DMS79 (cell line): ENCODE results near the gene NUP93.
A peak's percentile ranks its signal among the peaks of the same experiment; 100 is the strongest.

Experiments used
- DNase-seq: peaks from one replicate; lab custom pipeline; 2025; lab: John Stamatoyannopoulos, UW

The NUP93 gene

DNA sequence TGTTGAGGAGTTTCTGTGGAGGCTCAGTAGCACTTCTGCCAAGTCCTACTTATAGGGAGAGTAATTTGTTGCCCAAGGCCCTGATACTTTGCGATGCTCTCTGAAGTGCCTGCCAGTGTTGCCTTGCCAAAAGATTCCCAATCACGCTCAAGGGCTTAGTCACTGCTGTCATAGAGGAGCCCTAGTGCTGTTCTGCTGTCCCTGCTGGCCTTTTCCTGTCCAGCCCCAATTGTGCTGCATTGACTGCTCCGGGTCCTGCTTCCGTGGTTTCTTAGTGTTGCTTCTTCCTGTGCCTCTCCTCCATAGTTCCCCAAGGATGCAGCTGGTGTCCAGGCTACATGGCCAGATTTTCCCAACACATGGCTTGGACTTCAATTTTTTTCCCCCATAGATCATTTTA, 13.9 kb downstream of the NUP93 start:
- DNase-seq: no peak

DNA sequence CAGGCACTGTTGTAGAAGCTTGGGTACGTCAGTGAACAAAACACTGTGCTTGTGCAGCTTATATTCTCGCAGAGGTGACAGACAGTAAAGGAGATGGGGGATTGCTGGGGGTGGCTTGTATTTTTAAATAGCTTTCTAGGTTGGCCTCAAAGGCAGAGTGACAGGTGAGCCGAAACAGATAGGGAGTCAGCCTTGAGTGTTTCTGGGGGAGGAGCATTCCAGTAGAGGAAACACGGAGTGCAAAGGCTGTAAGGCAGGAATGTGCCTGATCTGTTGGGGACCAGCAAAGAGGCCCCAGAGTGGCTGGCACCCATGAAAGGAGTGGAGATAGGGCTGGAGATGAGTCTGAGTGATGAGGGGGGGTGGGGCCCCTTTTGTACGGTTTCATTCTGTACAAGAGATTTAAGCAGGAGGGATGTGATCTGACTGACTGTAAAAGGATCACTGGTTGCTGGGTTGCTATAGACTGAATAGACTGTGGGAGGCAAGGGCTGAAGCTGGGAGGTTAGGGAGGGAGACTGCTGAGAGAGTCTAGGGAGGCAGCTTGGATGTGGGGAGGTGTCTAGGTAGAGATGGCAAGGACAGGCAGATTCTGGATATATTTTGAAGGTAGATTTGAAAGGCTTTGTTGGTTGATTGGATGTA, 15.2 kb downstream of the NUP93 start:
- DNase-seq: no peak

DNA sequence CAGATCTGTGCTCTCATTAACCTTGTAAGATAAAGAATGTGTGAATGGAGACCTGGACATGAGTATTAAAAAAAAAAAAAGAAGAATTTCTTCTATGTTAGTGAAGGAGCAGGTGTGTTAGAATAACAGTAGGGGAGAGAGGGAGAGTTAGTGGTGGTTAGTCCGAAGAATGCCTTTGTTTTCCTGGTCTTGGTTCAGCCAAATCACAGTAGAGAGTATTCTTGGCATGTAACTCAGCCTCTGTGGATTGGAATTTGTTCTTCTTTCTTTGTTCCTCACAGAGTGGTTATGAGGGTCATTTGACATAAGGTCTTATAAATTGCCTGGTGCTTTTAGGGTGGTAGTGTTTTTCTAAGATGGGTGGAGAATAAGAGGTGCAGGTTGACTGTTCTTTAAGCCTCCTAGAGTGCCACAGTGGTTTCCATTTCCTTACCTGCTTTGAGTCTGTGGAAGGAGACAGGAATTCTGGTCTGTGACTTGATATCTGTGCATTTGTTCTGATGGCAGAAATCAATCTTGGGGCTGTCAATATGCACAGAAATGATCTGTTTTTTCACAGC, 17.6 kb downstream of the NUP93 start:
- DNase-seq: no peak

DNA sequence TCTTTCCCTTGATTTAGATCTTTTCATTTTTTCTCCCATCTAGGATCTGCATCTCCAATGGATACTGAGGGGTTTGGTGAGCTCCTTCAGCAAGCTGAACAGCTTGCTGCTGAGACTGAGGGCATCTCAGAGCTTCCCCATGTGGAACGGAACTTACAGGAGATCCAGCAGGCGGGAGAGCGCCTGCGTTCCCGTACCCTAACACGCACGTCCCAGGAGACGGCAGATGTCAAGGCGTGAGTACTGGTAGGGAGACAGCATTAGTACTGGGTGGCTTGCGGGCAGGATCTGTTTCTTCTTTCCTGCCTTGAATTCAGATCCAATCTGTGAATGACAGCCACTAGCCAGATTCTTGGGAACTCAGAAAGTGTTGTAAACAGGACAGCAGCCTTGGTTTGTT, 18.3 kb downstream of the NUP93 start:
- DNase-seq: no peak

DNA sequence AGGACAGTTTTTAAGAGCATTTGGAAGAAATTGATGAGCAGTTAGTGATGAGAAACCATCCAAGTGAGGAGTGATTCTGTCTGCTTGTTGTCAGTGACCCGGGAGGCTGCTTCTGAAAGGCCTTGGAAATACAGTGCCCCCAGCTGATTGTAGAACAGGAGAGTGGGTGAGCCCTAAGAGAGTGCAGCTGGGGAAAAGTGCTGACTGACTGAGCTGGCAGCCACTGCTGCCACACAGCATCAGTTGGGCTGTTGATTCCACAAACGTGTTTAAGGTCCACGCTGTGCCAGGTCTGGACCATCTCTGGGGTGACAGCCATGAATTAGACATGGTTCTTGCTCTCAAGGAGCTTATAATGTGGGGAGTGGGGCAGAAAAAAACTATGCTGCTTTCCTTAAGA, 18.9 kb downstream of the NUP93 start:
- DNase-seq: no peak

DNA sequence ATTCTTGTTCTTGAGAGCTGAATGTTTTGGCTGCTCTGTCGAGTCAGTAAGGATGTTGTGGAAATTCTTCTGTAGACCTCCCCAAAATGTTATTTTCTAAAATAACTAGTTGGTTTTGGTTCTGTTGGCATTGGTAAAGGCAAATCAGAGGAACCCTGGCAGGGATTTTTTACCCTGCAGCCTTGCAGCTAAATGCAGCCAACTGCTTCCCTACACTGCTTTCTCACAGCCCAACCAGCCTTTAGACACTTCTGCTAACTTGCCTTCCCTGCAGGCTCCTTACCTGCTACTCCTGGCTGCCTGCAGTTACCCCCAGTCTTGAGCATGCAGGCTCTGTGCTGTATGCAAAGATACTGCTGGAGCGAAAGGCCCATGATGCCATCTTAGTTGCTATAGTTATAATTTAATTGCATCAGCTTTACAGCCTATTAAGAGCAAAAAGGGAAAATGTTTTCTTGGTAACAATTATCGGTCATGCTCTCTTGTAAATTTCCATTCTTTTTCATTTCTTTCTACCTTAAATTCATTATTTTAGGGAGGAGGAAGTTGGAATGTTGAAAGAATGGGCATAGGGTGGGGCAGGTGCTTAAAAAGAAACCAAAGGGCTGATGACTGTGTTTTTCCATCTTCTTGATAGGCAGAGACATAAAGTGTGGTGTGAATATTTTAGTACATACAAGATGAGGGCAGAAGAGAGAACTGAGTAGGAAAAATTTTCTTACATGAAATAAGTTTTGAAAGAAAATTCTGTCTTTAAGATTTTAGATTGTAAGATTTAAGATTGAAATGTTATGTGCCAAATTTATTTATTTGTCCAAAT, 20.0 kb downstream of the NUP93 start:
- DNase-seq: no peak

DNA sequence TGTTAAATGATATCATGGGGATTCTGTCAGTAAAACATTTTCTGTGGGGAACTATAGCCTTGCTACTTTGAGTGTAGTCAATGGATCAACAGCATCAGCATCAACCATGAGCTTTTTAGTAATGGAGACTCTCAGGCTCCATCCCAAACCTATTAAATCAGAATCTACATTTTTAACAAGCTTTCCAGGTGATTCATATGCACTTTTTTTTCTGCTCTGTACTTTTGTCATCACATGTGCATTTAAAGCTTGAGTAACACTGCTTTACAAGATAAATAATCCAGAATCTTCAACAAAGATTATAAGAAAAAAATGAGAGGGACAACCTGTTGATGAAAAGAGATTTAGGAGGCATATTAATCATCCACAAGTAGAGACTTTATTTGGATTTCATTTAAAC, 23.5 kb downstream of the NUP93 start:
- no peak for DNase-seq

DNA sequence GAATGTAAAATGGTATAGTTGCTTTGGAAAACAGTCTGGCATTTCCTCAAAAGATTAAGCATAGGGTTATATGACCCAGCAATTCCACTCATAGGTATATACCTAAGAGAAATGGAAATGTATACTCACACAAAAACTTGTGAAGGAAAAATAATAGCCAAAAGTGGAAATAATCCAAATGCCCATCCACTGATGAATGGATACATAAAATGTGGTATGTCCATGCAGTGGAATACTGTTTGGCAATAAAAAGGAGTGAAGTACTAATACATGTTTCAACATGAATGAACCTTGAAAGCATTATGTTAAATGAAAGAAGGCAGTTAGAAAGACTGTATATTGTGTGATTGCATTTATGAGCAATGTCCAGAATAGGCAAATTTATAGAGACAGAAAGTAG, 25.1 kb downstream of the NUP93 start:
- no peak for DNase-seq

DNA sequence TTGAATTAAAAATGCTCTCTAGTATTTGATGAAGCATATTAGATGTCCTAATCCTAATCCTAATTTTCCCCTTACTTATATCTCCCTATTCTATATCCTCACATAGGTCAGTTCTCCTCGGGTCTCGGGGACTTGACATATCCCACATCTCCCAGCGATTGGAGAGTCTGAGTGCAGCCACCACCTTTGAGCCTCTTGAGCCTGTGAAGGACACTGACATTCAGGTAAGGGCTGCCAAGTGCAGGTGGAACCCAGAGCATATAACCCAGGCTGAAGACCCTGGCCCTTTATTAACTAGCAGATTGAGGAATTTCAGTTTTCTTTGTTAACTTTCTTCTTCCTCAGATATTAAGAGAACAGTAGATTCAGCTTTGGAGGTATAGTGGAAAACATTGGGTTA, 28.5 kb downstream of the NUP93 start:
- no peak for DNase-seq

DNA sequence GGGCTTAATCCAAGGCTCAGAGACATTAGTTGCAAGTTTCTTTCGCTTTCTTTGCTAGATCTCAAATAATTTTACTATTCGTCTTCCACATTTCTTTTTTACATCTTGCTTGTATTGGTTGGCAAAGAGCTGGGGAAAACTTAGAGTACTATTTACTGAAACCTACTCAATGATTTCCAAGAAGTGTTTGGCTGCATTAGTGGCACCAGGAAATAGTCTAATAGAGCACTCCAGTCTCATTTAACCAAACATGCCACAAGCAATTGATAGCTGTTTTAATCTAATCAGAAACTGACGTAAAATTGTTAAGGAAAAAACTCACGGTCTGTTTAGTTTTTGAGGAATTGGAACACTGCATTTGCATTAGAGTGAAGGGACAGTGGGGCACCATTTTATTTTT, 29.0 kb downstream of the NUP93 start:
- peak; percentile 77 for DNase-seq

DNA sequence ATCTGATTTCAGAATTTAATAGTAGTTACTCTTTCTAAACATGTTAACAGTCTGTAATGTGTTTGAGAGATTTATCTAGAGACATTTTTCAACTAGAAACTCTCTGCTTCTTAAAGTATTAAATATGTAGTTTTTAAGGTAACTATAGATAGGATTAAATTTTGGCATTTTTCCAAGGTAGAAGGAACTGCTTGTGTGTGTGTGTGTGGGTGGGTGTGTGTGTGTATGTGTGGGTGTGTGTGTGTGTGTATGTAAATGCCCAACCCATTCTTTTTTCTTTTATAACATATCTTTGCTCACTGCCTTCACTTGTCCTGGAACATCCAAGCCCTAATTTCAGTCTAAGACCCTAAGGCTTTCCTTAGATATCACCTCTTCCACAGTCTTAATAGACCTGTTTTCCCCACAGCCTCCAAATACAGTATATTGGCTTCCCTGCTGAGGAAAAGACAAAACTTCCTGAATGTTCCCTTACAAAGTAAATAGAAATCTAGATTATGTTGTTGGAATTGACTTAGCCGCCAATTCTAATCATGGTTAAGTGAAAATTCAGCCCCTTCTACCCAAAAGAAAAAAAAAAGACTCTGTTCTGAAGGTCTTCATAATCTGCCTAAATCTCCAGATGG, 33.5 kb downstream of the NUP93 start:
- no peak for DNase-seq

DNA sequence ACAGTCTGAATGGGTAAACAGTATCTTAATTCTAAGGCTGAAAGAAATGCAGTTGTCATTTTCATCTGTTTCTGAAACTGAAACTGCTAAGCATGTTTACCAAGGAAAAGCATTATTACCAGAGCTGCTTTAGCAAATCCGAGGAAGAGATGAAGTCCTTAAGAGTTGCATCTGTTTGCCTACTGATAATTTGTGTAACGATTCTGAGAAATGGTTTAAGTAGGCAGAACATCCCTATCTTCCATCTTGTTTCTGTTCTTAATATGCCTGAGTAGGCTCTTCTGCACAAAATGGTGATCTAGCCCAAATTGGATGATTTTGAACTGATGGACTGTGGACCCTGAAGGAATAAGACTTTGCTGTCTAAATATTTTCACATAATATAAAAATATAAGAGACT, 34.9 kb downstream of the NUP93 start:
- DNase-seq: no peak

DNA sequence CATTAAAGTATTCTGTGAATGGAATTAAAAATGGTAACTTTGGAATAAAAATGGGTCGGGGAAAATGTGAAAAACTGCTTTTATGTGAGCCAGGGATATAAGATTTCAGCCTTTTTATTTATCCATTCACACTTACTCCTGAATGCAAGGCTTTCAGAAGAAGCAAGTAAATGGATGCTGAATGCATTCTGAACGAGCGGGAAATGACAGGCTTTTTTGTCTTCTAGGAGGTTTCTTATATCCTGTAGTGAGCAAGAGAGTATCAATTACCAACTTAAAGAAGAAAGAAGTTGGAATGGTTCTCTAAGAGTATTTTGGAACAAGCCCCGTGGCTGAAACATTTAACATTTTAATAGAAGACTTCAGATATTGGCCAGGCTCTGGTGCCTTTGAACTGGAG, 36.0 kb downstream of the NUP93 start:
- peak; percentile 27 for DNase-seq

DNA sequence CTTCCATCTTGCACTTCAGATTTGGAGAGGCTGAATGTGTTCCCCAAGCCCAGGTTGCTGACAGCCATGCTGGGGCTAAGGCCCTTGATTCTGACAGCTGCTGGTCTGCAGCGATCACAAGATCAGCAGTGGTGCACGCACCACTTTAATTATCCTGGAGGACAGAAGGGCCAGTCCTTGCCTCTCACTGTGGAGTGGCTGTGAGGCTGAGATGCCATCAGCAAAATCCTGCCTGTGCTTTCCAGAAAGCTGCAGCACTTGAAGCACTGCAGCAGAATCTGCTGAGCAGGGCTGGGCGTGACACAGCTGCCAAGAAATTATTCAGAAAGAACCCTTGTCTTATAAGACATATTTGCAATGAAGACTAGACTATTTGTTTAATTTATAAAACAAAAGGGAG, 37.1 kb downstream of the NUP93 start:
- peak; percentile 65 for DNase-seq

DNA sequence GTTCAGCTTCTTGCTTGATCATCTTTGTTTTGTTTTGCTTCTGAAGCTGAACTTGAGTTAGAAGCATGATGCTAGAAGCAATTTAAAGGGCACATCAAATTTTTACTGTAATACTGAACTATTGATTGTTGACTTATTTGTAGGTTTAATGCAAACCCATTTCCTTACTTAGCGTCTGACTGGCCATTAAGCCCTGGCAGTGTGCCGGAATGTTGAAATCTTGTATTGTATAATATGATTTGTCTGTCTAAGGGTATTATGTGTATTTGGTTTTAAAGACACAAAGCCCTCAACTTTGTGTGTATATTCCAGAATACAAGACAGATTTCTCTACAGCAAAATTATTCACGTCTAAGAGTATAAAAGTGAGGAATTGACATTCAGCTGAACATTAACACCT, 39.7 kb downstream of the NUP93 start:
- DNase-seq: no peak

DNA sequence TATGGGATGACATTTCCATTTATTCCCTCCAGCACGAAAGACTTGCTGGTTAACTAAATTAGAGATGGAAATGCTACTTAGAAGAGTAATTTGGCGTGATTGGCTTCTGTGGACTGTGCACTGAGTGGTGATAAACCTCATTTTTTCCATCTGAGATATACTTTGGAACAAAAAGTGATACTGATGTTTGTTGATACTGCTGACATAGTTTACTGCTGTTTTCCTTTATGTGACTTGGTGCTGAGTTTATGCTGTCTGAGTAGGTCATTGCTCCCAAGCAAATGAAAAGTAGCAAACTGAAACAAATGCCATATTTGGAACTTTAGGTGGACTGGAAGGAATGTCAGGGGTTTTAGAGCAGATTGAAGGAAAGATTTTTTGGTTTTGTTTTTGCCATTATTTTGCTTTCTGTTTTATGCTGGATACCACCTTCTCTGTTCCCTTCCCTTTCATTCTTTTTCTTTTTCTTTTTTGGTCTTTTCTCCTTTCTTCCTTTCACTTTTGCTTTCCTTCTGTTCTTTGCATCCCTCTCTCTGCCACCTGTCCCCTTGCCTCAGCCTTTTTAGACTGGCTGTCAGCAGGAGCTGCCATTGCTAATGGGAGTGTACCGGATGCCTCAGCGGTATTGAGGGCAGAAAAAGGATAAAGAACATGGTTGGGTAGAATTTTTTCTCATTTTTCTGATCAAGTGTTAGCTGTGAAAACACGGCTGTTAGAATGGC, 41.8 kb downstream of the NUP93 start:
- no peak for DNase-seq

DNA sequence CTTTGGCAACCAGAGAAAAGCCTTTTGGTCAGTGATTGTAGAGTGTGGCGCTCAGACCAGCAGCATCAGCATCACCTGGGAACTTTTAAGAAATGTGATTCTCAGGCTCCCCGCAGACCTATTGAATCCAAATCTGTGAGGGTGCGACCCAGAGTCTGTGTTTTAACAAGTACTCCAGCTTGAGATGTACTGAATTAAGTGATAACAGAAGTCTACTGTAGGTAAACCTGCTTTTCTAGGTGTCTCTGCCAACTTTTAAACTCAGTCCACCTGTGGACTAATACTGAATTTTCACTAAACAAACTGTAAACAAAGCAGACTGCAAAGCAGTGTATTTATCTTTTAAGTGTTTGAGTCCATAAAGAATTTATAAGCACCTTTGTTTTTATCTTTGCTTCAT, 43.6 kb downstream of the NUP93 start:
- DNase-seq: no peak

DNA sequence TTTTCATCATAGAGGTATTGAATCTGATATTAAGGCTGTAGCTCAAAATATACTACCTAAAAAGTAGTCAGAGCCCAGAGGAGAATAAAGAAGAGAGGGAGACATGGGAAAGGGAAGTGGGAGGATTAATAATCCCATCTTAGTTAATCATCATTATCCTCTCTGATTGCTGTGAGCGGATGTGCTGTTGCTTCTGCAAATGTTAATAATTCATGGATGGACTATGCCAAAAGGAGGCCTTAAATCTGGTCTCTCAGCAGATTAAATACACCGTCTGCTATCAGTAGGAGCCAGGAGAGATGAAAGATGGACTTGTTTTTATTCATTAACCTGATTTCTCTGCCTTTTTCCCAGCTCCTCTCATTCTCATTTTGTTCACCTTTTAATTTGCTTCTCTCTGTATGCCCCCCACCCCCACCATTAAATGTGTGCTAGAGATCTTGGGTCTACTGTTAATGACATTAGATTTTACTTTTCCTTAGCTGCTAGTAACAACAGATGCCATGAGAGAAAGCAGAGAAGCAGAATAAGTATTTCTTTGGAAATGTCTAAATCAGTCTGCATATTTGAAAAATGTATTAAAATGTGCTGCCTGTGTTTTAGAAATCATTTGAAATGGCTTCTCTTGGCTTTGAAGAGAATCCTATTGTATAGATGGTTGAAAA, 44.2 kb downstream of the NUP93 start:
- DNase-seq: no peak

DNA sequence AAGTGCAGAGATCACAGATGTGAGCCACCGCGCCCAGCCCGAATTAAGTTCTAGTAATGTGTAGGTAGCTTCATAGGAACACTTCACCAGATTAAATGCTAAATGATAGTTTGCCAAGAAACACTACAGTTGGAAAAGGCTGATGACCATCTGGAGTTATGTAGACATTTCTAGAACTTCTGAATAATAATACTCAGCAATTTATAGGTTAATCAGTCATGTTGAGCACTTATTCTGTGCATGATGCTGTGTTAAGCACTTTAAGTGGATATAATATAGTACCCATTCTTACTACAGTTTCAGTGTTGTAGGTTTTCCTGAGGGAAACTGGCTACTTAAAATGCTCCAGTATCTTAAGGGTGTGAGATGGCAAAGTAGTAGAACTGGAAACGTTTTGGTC, 45.2 kb downstream of the NUP93 start:
- DNase-seq: no peak

DNA sequence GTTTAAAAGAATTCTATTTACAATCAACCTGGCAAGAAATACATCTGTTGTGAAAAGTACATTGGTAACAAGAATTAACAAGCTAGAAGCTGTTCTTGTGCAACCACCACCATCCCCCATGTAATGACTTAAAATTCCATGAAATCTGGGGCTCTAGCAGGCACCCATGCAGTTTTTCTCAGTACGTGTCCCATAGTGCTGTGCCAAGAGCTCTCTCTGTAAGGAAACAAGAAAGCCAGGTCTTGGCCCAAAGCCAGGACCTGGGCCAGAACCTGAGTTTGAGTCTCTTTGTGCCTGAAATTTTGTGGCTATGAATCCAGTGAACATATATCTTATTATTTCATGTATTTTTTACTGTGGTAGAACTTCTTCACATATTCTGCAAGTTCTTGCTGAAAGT, 46.6 kb downstream of the NUP93 start:
- no peak for DNase-seq

DNA sequence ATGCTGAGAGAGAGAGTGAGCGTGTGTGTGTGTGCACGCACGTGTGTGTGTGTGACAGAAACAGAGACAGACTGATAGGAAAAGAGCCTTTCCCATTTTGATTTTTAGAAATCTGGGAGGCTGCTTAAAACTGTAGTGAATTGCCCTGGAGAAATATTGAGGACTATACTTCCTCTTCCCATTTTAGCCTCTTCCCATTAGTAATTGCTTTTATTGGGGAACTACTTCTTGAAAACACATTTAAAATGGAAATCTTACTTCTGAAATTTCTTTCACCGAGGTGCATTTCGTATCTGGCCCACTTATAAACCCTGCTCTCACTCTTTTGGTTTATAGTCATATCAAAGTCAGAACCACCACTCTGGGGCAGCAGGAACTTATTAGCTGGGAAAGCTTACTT, 47.1 kb downstream of the NUP93 start:
- no peak for DNase-seq

DNA sequence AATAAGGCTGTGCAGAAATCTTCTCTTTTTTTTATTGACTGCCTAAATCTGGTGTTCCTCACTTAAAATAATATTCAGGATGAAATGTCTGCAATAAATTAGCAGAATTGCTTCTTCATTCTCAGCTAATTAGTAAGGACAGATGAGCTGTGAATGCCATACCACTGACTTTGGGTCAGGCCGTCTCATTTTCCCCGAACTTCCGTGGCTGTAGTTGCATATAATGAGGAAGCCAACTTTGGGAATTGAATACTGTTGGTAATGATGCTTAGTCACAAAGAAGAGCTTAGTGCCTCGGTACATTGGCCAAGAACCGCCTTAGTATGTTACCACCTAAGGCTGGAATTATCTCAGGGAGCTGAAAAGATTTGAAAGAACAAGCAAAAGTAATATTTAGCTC, 47.6 kb downstream of the NUP93 start:
- no peak for DNase-seq
